K562 (cell line): ENCODE measurements around the gene TJP3. TPM values are rescaled to one million over a fixed set of nuclear protein-coding genes. Genes with fewer than 3 reads are reported as not detected.

Experiments used
- CBFB ChIP-seq: sonication (generic); formaldehyde crosslinking; IDR thresholded peaks from 2 replicates; pipeline ENCODE4 v1.4.0; 2020; ENCODE audit warnings: mild to moderate bottlenecking, missing genetic modification reagents
- DDX20 ChIP-seq: fragments of 450-650 bp; IDR thresholded peaks from 2 replicates; pipeline ENCODE4 v1.6.1; 2016; ENCODE audit warnings: missing genetic modification characterization, low read depth, mild to moderate bottlenecking, missing compliant biosample characterization, moderate library complexity
- ESRRA ChIP-seq: fragments of 450-650 bp; IDR thresholded peaks from 2 replicates; pipeline ENCODE4 v1.6.1; 2014; ENCODE audit warnings: low read depth, mild to moderate bottlenecking, moderate library complexity, borderline replicate concordance
- FOXJ2 ChIP-seq: fragments of 200-800 bp; sonication (Bioruptor generic); IDR thresholded peaks from 2 replicates; pipeline ENCODE4 v1.6.1; 2016; ENCODE audit warnings: missing genetic modification characterization, missing compliant biosample characterization
- MYNN ChIP-seq, 2 experiments: sonication (generic); formaldehyde crosslinking in 1 of 2; IDR thresholded peaks; 2 replicates each; pipeline versions ENCODE4 v1.5.0 to v1.6.1; 2016 to 2020; ENCODE audit warnings: antibody characterized with exemption in 1 of 2, missing genetic modification reagents in 1 of 2
- NCOA2 ChIP-seq, 2 experiments: fragments of 450-650 bp; IDR thresholded peaks; 2 replicates each; pipeline ENCODE4 v1.6.1; 2018; ENCODE audit warnings: mild to moderate bottlenecking in 2 of 2, moderate library complexity in 1 of 2; ENCODE audit not compliant: partially characterized antibody in 2 of 2
- NFXL1 ChIP-seq: fragments of 450-650 bp; formaldehyde crosslinking; IDR thresholded peaks from 2 replicates; pipeline ENCODE4 v1.4.0; 2021; ENCODE audit warnings: mild to moderate bottlenecking
- NR2C1 ChIP-seq, 2 experiments: fragments of 450-650 bp; IDR thresholded peaks; 2 replicates each; pipeline ENCODE4 v1.6.1; 2017; ENCODE audit warnings: mild to moderate bottlenecking in 2 of 2, antibody characterized with exemption in 1 of 2, inconsistent platforms in 1 of 2, missing compliant biosample characterization in 1 of 2, missing genetic modification characterization in 1 of 2
- RAD21 ChIP-seq, 2 experiments: fragments of 250-450 bp in 1 of 2; fragments of 450-650 bp in 1 of 2; sonication (Bioruptor Pico) in 1 of 2; formaldehyde crosslinking in 1 of 2; IDR thresholded peaks in 1 of 2; conservative IDR thresholded peaks in 1 of 2; 2 replicates each; pipeline versions ENCODE4 v1.4.0 to v1.8.0; 2020 to 2022; ENCODE audit warnings: mild to moderate bottlenecking in 2 of 2, moderate library complexity in 1 of 2
- RBM22 ChIP-seq: fragments of 200-400 bp; formaldehyde crosslinking; IDR thresholded peaks from 2 replicates; pipeline ENCODE4 v1.6.1; 2018; ENCODE audit warnings: low read length, low read depth; ENCODE audit not compliant: poor library complexity, severe bottlenecking
- SAFB ChIP-seq: fragments of 200-400 bp; formaldehyde crosslinking; IDR thresholded peaks from 2 replicates; pipeline ENCODE4 v1.6.1; 2017; ENCODE audit warnings: low read depth, low read length, borderline replicate concordance
- SRSF1 ChIP-seq: fragments of 200-400 bp; formaldehyde crosslinking; IDR thresholded peaks from 2 replicates; pipeline ENCODE4 v1.6.1; 2017; ENCODE audit warnings: mild to moderate bottlenecking, low read depth, low read length, moderate library complexity
- polyA plus RNA-seq, 8 experiments: library from polyadenylated mRNA; depleted of rRNA in 4 of 8; stranded (reverse) in 5 of 8; unstranded in 3 of 8; fragments of >200 nt; fragmentation: Nextera tagmentation in 2 of 8; fragmentation: Illumina TruSeq in 1 of 8; extraction: Ambion mirVana in 2 of 8; extraction: Trizol in 1 of 8; gene quantifications; 2 replicates each; pipeline versions ENCODE4 v1.2.1 to v1.2.3, GENCODE V29; 2011 to 2014; ENCODE audit warnings: inconsistent platforms in 1 of 8, missing spikeins in 1 of 8
- total RNA-seq, 7 experiments: library from RNA; depleted of rRNA in 6 of 7; stranded (reverse); fragments of >200 nt in 6 of 7; fragmentation: Illumina TruSeq in 2 of 7; extraction: Trizol in 2 of 7; gene quantifications; 2 replicates each; pipeline versions ENCODE4 v1.2.1 to v1.2.3, GENCODE V29; 2011 to 2021; ENCODE audit warnings: low replicate concordance in 1 of 7
- TF ChIP-seq, protein P1 (sequence below): fragments of 450-650 bp; formaldehyde crosslinking; IDR thresholded peaks from 2 replicates; pipeline ENCODE4 v1.4.0; 2022; ENCODE audit warnings: missing genetic modification characterization
- TF ChIP-seq, protein P2 (sequence below): IDR thresholded peaks from 2 replicates; pipeline ENCODE4 v1.6.1; 2011; ENCODE audit warnings: borderline replicate concordance, low read depth, mild to moderate bottlenecking, moderate library complexity, low read length; ENCODE audit not compliant: insufficient read depth, poor library complexity, severe bottlenecking
- TF ChIP-seq, protein P3 (sequence below): fragments of 200-800 bp; sonication (Bioruptor generic); IDR thresholded peaks from 2 replicates; pipeline ENCODE4 v1.6.1; 2017; ENCODE audit warnings: missing genetic modification characterization, missing compliant biosample characterization
- TF ChIP-seq, protein P4 (sequence below): IDR thresholded peaks from 2 replicates; pipeline ENCODE4 v1.6.1; 2011; ENCODE audit not compliant: insufficient read length; ENCODE audit errors: extremely low read depth
- TF ChIP-seq, protein P5 (sequence below): fragments of 450-650 bp; formaldehyde crosslinking; conservative IDR thresholded peaks from 2 replicates; pipeline ENCODE4 v1.4.0; 2022; ENCODE audit warnings: mild to moderate bottlenecking, missing genetic modification characterization

The TJP3 gene
- total and polyA plus RNA-seq, 9 of the 15 experiments (the other 6 are each of a cell fraction or from before 2014, with no cell fraction given), result 0.11 to 2.4 (median 0.57) TPM; not detected in 1

DNA sequence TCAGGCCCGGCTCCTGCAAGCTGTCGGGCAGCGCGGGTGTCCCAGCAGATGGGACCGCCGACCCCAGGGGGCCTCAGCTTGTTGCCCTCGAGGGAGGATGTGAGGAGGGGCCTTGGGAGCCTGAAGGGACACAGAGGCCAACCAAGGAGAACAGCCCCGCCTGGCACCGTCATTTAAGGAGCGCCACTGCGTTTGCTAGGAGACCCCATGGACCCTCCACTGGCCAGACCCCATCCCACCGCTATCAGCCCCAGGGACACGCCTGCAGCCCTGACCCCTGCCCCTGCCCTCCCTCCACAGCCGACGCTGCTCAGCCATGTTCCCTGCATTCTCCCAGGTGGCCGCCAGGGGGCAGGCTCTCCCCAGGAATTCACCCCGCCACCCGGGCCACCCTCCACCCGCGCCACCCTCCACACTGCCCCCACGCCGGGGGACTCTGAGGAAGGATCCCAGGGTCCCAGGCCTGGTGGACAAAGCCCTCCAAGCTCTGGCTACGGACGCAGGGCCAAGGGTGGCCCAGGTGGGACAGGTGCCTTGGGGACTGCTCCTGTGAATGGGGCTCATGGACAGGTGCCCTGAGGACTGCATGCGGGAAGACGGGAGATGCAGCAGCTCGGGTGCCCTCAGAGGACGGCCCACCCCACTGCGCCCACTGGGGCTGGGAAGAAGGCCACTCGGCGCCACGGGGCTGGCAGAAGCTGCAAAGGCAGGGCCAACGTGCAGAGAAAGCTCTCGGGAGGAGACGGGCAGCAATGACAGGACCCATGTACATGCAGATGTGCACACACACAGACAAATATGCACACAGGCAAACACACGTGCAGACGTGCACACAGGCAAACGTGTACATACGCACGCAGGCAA lies 42.3 kb upstream of the TJP3 start (continued):
- no peak for TF ChIP-seq RBM22
- peak; percentile 93 for TF ChIP-seq RAD21 (CRISPR knock-in tag; conservative IDR thresholded peaks at IDR 0.05 in 1 of 2, IDR thresholded peaks at IDR 0.05 in 1 of 2)
- TF ChIP-seq, protein P1, sequence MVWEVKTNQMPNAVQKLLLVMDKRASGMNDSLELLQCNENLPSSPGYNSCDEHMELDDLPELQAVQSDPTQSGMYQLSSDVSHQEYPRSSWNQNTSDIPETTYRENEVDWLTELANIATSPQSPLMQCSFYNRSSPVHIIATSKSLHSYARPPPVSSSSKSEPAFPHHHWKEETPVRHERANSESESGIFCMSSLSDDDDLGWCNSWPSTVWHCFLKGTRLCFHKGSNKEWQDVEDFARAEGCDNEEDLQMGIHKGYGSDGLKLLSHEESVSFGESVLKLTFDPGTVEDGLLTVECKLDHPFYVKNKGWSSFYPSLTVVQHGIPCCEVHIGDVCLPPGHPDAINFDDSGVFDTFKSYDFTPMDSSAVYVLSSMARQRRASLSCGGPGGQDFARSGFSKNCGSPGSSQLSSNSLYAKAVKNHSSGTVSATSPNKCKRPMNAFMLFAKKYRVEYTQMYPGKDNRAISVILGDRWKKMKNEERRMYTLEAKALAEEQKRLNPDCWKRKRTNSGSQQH, result no peak
- TF ChIP-seq DDX20, result no peak
- TF ChIP-seq NCOA2 (IDR thresholded peaks at IDR 0.05; ENCODE audit: partially characterized antibody in 2 of 2), result no peak
- no peak for TF ChIP-seq FOXJ2 (tag)
- TF ChIP-seq, protein P2, sequence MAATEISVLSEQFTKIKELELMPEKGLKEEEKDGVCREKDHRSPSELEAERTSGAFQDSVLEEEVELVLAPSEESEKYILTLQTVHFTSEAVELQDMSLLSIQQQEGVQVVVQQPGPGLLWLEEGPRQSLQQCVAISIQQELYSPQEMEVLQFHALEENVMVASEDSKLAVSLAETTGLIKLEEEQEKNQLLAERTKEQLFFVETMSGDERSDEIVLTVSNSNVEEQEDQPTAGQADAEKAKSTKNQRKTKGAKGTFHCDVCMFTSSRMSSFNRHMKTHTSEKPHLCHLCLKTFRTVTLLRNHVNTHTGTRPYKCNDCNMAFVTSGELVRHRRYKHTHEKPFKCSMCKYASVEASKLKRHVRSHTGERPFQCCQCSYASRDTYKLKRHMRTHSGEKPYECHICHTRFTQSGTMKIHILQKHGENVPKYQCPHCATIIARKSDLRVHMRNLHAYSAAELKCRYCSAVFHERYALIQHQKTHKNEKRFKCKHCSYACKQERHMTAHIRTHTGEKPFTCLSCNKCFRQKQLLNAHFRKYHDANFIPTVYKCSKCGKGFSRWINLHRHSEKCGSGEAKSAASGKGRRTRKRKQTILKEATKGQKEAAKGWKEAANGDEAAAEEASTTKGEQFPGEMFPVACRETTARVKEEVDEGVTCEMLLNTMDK, result peak; percentile 57
- TF ChIP-seq SAFB, result peak; percentile 59; the same call in 1 of the 2 replicates
- no peak for TF ChIP-seq SRSF1
- no peak for TF ChIP-seq NFXL1 (CRISPR knock-in tag)
- TF ChIP-seq NR2C1 (IDR thresholded peaks at IDR 0.05), result 0 out of 2 replicates have a peak, but pooled peaks have one; percentile 13
- TF ChIP-seq NR2C1 (tag; IDR thresholded peaks at IDR 0.05), result 0 out of 2 replicates have a peak, but pooled peaks have one; percentile 51
- TF ChIP-seq, protein P3, sequence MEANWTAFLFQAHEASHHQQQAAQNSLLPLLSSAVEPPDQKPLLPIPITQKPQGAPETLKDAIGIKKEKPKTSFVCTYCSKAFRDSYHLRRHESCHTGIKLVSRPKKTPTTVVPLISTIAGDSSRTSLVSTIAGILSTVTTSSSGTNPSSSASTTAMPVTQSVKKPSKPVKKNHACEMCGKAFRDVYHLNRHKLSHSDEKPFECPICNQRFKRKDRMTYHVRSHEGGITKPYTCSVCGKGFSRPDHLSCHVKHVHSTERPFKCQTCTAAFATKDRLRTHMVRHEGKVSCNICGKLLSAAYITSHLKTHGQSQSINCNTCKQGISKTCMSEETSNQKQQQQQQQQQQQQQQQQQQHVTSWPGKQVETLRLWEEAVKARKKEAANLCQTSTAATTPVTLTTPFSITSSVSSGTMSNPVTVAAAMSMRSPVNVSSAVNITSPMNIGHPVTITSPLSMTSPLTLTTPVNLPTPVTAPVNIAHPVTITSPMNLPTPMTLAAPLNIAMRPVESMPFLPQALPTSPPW (CRISPR knock-in tag), result peak; percentile 69
- TF ChIP-seq ESRRA, result no peak
- TF ChIP-seq CBFB (CRISPR knock-in tag), result no peak
- TF ChIP-seq, protein P4, sequence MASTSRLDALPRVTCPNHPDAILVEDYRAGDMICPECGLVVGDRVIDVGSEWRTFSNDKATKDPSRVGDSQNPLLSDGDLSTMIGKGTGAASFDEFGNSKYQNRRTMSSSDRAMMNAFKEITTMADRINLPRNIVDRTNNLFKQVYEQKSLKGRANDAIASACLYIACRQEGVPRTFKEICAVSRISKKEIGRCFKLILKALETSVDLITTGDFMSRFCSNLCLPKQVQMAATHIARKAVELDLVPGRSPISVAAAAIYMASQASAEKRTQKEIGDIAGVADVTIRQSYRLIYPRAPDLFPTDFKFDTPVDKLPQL, result no peak
- TF ChIP-seq MYNN (IDR thresholded peaks at IDR 0.05), result peak; percentile 59; the same call in 1 of the 2 replicates
- no peak for TF ChIP-seq MYNN (CRISPR knock-in tag; IDR thresholded peaks at IDR 0.05)
- TF ChIP-seq, protein P5, sequence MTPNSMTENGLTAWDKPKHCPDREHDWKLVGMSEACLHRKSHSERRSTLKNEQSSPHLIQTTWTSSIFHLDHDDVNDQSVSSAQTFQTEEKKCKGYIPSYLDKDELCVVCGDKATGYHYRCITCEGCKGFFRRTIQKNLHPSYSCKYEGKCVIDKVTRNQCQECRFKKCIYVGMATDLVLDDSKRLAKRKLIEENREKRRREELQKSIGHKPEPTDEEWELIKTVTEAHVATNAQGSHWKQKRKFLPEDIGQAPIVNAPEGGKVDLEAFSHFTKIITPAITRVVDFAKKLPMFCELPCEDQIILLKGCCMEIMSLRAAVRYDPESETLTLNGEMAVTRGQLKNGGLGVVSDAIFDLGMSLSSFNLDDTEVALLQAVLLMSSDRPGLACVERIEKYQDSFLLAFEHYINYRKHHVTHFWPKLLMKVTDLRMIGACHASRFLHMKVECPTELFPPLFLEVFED (CRISPR knock-in tag), result no peak
